Motor neuron (in vitro differentiated cells): ENCODE results near the gene PRAMEF13. TPM values are rescaled to one million over a fixed set of nuclear protein-coding genes. Genes with fewer than 3 reads are reported as not detected.
"Not testable (repeated sequence)": the region's sequence is repeated elsewhere in the genome, so short reads cannot be mapped to it uniquely, and the experiment has no call there.

Source experiments
- ATAC-seq, 8 experiments: fragments of 200-7000 bp; cut with Tn5 transposase; replicated peaks in 6 of 8; 2 replicates each; pipeline ENCODE4 v1.8.0; 2021; ENCODE audit warnings: mild to moderate bottlenecking in 8 of 8, moderate library complexity in 8 of 8
- H3K27ac ChIP-seq, 2 donors: fragments of 250-450 bp; sonication (Bioruptor Pico); 2 replicates each; pipeline ENCODE4 v1.9.0; 2021; ENCODE audit warnings: antibody characterized with exemption in 2 of 2, mild to moderate bottlenecking in 2 of 2, moderate library complexity in 1 of 2
- H3K4me1 ChIP-seq, 2 donors: fragments of 250-450 bp; sonication (Bioruptor Pico); replicated peaks in 1 of 2; 2 replicates each; pipeline ENCODE4 v1.6.1; 2021; ENCODE audit warnings: antibody characterized with exemption in 2 of 2, mild to moderate bottlenecking in 2 of 2, moderate library complexity in 1 of 2
- H3K4me3 ChIP-seq, 5 donors: fragments of 250-450 bp; sonication (Bioruptor Pico); 2 replicates each; pipeline ENCODE4 v1.9.0; 2021; ENCODE audit warnings: antibody characterized with exemption in 5 of 5, mild to moderate bottlenecking in 5 of 5, moderate library complexity in 4 of 5
- WGBS, 10 experiments: fragments of 450-650 bp; shearing (Covaris generic); methylation state at CpG; one replicate each; pipeline ENCODE4 v1.0.0; 2022; 5-methylcytosine and 5-hydroxymethylcytosine counted together
- in situ Hi-C, 9 experiments: fragments of 400-800 bp; cut with MboI; loops; one replicate each; pipeline ENCODE4 v1.15.0; 2021; ENCODE audit warnings: low sequenced_read_pairs in 9 of 9, low pct_unique_long_range_greater_than_20kb in 2 of 9; ENCODE audit not compliant: unreplicated experiment in 9 of 9
- total RNA-seq, 8 experiments: library from RNA; unstranded; fragments of 300-600 nt; gene quantifications; 2 replicates each; pipeline versions ENCODE4 v1.2.3 to v1.2.4, GENCODE V29; 2022

PRAMEF13 gene, protein sequence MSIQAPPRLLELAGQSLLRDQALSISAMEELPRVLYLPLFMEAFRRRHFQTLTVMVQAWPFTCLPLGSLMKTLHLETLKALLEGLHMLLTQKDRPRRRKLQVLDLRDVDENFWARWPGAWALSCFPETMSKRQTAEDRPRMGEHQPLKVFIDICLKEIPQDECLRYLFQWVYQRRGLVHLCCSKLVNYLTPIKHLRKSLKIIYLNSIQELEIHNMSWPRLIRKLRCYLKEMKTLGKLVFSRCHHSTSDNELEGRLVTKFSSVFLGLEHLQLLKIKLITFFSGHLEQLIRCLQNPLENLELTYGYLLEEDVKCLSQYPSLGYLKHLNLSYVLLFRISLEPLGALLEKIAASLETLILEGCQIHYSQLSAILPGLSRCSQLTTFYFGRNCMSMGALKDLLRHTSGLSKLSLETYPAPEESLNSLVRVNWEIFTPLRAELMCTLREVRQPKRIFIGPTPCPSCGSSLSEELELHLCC
- under 1 TPM in 2 of 8 experiments, not detected in 6; 0.25 to 0.62 TPM for total RNA-seq

DNA sequence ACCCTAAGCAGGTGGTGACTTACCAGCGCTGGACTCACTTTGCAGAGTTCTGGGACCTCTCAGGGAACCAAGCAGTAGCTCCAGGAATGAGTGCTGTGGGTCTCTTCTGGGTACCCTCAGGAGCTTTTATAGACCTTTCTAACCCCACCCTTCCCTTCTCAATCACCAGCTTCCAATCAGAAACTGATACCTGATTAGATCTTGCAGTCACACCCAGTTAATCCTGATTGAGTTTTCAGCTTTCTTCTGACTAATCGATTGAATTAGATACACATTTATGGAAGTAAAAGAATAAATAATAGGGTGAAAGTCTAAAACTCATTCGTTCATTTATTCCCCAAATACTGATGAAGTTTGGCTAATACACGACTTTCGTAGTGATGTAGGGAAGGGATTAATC is at the start of gene PRAMEF13:
Gene PRAMEF13, minus strand, starts transcription at position 101 of the 400 bp plus-strand sequence. CDS start 1,820 bp downstream, outside the sequence.
- H3K27ac ChIP-seq, H3K4me1 ChIP-seq, in situ Hi-C loops, H3K4me3 ChIP-seq, ATAC-seq: not testable (repeated sequence)
- no CpG with 5 or more reads among the region's 5 CpGs for whole genome bisulfite sequencing, 10 experiments

DNA sequence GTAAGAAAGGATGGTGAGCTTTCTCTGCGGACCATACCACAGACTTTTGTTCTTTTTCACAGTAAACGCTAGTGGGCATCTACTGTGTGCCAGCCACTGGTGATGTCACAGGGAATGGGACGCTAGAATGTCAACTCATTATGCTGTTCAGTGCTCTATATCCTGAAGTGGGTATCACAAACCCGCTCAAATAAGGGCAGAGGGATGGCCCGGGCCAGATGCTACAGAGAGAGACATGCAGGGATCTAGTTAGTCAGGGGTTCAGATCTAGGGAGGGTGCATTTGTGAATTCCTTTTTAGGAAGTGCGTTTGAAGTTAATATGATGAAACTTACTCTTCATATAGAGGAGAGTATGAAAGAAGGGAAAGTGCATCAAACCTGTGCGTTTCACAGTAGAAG is 45.9 kb upstream of the PRAMEF13 start:
- H3K4me1 ChIP-seq, H3K4me3 ChIP-seq, in situ Hi-C loops, H3K27ac ChIP-seq, ATAC-seq: not testable (repeated sequence)
- WGBS, 10 experiments = 24 to 100% (median 40%) methylated on average over 1 to 4 of the region's 7 CpGs; no CpG with 5 or more reads in 2 of the 10 experiments

DNA sequence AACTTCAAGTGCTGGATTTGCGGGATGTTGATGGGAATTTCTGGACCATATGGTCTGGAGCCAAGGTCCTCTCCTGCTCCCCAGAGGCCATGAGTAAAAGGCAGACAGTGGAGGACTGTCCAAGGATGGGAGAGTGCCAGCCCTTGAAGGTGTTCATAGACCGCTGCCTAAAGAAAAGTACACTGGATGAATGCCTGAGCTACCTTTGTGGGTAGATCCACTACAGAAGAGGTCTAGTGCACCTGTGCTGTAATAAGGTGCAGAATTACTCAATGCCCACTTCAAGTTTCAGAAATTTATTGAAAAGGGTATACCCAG is 45.3 kb upstream of the PRAMEF13 start:
- in situ Hi-C loops, H3K27ac ChIP-seq, H3K4me3 ChIP-seq, H3K4me1 ChIP-seq, ATAC-seq: not testable (repeated sequence)
- 0 to 44% (median 23%) methylated on average over 1 to 2 of the region's 2 CpGs; no CpG with 5 or more reads in 1 of the 10 experiments for WGBS, 10 experiments

DNA sequence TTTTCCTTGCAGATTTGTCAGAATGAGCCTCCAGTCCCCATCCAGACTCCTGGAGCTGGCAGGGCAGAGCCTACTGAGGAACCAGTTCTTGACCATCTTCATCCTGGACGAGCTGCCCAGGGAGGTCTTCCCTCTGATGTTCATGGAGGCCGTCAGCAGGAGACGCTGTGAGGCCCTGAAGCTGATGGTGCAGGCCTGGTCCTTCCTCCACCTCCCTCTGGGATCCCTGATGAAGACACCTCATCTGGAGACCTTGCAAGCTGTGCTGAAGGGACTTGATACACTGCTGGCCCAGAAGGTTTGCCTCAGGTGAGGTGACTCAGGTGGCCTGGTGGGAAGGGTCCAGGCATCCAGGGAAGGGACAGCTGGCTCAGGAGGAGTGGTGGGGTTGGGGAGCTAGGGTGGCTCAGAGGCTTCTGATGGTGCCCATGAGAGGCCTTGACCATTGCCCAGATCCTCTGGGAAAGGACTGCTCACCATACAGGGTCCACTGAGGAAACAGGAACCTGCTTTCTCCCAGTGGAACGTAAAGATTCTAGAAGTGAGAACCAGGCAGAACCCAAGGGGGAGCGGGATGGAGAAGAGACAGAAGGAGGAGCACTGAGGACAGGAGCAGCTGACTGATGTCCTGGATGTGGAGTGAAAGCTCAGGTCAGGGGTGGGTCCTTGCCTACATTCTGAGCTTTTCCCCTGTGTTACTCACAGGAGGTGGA is 44.8 kb upstream of the PRAMEF13 start:
- H3K27ac ChIP-seq, in situ Hi-C loops, H3K4me3 ChIP-seq, H3K4me1 ChIP-seq, ATAC-seq: not testable (repeated sequence)
- 7 to 41% (median 15%) methylated on average over 2 to 5 of the region's 5 CpGs; no CpG with 5 or more reads in 2 of the 10 experiments for WGBS, 10 experiments

DNA sequence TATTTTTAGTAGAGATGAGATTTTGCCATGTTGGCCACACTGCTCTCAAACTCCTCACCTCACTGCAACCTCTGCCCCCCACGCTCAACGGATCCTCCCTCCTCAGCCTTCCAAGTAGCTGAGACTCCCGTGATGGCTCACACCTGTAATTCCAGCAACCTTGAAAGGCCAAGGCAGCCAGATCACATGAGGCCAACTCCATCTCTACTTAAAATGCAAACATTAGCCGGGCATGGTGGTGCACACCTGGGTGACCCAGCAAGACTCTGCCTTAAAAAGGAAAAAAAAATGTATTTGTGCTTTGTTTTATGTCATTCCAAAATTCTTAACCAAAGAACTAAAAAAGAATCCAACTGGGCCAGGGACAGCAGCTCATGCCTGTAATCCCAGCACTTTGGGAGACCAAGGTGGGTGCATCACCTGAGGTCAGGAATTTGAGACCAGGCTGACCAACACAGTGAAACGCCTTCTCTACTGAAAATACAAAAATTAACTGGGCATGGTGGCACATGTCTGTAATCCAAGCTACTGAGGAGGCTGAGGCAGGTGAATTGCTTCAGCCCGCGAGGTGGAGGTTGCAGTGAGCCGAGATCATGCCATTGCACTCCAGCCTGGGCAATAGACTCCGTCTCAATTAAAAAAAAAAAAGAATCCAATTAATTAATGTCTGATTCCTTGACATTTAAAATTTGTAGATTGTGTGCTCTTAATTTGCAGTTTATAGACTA is 42.5 kb upstream of the PRAMEF13 start:
- in situ Hi-C loops, H3K27ac ChIP-seq, H3K4me3 ChIP-seq, ATAC-seq, H3K4me1 ChIP-seq: not testable (repeated sequence)
- WGBS, 10 experiments = 26 to 80% (median 42%) methylated on average over 1 to 9 of the region's 9 CpGs

DNA sequence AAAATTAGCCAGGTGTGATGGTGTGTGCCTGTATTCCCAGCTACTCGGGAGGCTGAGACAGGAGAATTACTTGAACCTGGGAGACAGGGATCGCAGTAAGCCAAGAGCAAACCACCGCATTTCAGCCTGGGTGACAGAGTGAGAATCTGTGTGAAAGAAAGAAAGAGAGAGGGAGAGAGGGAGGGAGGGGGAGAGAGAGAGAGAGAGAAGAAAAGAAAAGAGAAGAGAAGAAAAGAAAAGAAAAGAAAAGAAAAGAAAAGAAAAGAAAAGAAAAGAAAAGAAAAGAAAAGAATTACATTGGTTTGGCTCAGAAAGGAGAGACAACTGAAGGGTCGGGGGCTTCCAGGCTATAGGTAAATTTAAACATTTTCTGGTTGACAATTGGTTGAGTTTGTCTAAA is 38.4 kb upstream of the PRAMEF13 start:
- in situ Hi-C loops, H3K27ac ChIP-seq, ATAC-seq, H3K4me3 ChIP-seq, H3K4me1 ChIP-seq: not testable (repeated sequence)
- WGBS, 10 experiments = 35 to 86% (median 64%) methylated on average over 3 to 4 of the region's 4 CpGs

DNA sequence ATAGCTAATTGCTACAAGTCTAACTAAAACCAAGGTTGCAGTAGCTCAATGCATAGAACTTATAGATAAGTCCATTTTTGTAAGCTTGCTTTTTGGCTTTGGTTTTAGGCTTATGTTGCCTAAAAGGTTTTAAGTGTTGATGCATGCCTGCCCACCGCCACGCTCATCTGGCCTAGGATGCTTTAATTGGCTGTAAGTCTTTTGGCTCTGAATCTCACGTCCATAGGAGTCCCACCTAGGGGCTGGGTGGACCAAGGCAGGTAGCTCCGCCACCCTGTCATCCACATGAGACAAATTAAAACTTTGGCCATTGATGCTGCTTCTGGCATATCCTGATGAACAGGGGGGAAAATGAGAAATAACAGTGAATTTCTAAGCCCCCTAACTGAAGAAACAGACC is 36.4 kb upstream of the PRAMEF13 start:
- H3K4me1 ChIP-seq, H3K4me3 ChIP-seq, H3K27ac ChIP-seq, ATAC-seq, in situ Hi-C loops: not testable (repeated sequence)
- 14 to 59% (median 32%) methylated on average over 2 to 4 of the region's 4 CpGs; no CpG with 5 or more reads in 2 of the 10 experiments for WGBS, 10 experiments

DNA sequence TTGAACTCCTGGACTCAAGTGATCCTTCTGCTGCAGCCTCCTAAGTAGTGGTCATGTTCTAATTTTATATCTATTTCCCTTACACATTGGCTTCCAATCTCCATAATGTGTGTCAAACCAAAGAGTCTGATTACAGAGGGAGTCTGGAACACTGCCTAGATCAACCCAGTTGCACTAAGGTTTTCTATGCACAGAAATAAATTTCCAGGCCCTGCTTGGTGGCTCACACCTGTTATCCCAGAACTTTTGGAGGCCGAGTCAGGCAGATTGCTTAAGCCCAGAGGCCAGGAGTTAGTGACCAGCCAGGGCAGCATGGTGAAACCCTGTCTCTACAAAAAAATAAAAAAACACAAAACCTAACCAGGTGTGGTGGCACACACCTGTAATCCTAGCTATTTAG is 32.8 kb upstream of the PRAMEF13 start:
- H3K27ac ChIP-seq = not testable (repeated sequence)

DNA sequence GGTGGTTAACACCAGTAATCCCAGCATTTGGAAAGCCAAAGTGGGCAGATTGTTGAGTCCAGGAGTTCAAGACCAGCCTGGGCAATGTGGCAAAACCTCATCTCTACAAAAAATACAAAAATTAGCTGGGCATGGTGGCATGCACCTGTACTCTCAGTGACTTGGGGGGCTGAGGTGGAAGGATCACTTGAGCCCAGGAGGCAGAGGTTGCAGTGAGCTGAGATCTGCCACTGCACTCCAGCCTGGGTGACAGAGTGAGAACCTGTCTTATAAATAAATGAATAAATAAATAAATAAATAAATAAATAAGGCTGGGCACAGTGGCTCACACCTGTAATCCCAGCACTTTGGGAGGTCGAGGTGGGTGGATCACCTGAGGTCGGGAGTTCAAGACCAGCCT is 30.8 kb upstream of the PRAMEF13 start:
- ATAC-seq, H3K27ac ChIP-seq, H3K4me3 ChIP-seq, H3K4me1 ChIP-seq, in situ Hi-C loops: not testable (repeated sequence)
- WGBS, 10 experiments = 0 to 17% (median 0%) methylated on average over 1 to 2 of the region's 2 CpGs; no CpG with 5 or more reads in 7 of the 10 experiments

More for the DNA sequence above, 32.8 kb upstream of the PRAMEF13 start:
- H3K4me1 ChIP-seq, in situ Hi-C loops, H3K4me3 ChIP-seq, ATAC-seq: not testable (repeated sequence)
- WGBS, 10 experiments = 0 to 80% (median 15%) methylated on average over 1 of the region's 1 CpG; no CpG with 5 or more reads in 4 of the 10 experiments

DNA sequence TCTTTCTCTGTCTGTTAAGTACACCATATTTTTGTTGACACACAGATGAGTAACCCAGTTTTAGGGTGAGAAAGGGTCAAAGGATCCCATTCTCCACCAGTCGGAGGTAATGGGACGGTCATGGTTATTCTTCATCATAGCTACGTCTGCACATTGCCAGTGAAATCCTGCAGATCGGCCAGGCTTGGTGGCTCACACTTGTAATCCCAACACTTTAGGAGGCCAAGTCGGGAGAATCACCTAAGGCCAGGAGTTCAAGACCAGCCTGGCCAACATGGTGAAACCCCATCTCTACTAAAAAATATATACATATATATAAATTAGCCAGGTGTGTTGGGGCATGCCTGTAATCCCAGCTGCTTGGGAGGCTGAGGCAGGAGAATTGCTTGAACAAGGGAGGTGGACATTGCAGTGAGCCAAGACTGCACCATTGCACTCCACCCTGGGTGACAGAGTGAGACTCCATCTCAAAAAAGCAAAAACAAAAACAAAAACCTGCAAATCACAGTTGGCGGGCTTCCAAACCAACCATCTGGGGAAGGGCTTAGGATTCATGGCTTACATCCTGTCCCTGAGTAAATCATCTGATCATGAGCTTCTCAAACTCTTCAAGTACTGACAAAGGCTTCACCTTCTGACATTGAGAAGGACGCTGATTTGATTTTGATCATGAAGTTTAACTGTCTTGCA is 30.0 kb upstream of the PRAMEF13 start:
- H3K27ac ChIP-seq, ATAC-seq, H3K4me3 ChIP-seq, H3K4me1 ChIP-seq, in situ Hi-C loops: not testable (repeated sequence)
- WGBS, 10 experiments = 12 to 70% (median 45%) methylated on average over 3 to 7 of the region's 7 CpGs

DNA sequence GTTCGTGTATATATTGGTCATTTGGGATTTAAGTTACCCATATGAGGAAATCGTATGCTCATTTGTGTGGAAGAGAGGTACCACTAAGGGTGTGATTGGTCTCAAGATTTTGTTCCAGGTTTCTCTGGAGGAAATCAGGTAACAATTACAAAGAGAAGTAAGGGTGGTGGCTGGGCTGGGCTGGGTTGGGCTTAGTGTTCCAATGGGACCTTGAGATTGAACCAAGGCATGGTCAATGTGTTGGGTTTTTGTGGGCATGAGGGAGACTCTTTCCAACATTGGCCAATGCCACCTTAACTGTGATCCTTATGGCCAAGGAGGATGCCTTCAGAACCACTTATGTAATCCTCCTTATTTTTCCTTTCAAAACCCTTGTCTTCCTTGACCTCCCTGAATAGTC is 29.4 kb upstream of the PRAMEF13 start:
- not testable (repeated sequence) for ATAC-seq

DNA sequence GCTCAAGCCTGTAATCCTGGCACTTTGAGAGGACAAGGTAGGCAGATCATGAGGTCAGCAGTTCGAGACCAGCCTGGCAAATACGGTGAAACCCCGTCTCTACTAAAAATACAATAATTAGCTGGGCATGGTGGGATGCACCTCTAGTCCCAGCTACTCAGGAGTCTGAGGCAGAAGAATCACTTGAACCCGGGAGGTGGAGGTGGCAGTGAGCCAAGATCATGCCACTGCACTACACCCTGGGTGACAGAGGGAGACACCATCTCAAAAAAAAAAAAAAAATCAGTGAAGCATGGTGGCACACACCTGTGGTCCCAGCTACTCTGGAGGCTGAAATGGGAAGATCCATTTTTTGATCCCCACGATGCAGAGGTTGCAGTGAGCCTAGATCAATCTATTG is 28.9 kb upstream of the PRAMEF13 start:
- in situ Hi-C loops, H3K27ac ChIP-seq, ATAC-seq, H3K4me3 ChIP-seq, H3K4me1 ChIP-seq: not testable (repeated sequence)
- WGBS, 10 experiments = 9 to 63% (median 51%) methylated on average over 1 to 5 of the region's 5 CpGs

More for the DNA sequence above, 29.4 kb upstream of the PRAMEF13 start:
- H3K27ac ChIP-seq, in situ Hi-C loops, H3K4me1 ChIP-seq, H3K4me3 ChIP-seq: not testable (repeated sequence)
- 17 to 67% (median 47%) methylated on average over 1 to 2 of the region's 2 CpGs; no CpG with 5 or more reads in 2 of the 10 experiments for WGBS, 10 experiments
